Loucy (cell line): Measurements from ENCODE around the gene MAP3K13.

Experiments
- CTCF ChIP-seq: fragments of 200-600 bp; sonication (generic); conservative IDR thresholded peaks from 2 replicates; pipeline ENCODE4 v1.5.1; 2014; ENCODE audit warnings: mild to moderate bottlenecking, antibody characterized with exemption, low read length
- EZH2phosphoT487 ChIP-seq: fragments of 200-600 bp; IDR thresholded peaks from 2 replicates; pipeline ENCODE4 v1.6.1; 2018; ENCODE audit warnings: antibody characterized with exemption, mild to moderate bottlenecking, moderate library complexity, borderline replicate concordance

DNA sequence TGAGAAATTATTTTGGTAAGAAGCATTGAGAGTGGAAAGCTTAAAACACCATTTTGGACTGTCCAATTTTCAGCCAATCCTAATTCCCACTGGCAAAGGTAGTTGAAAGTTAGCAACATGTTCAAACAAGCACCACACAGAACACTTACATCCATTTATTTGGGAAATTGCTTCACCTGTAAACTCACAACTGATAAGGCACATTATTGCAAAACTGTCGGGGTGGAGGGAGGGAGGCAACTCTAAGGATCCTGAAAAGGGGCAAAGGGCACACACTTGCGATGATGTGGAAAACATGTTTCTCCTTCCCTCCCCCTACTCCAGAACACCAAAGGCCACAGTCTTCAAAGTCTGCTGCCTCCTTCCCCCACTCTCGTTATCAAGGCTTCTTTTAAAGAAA, 126.5 kb downstream of the MAP3K13 start:
- TF ChIP-seq CTCF (no peak), EZH2phosphoT487 (no peak)
